ENCODE measurements around the gene RHOV. TPM values are rescaled to one million over a fixed set of nuclear protein-coding genes. Genes with fewer than 3 reads are reported as not detected.

RHOV gene
- total and polyA plus RNA-seq, 12 donors, result 0.11 to 0.34 (median 0.15) TPM; not detected in 8

- TF ChIP-seq POLR2A (IDR thresholded peaks at IDR 0.05) (no peak), CTCF (IDR thresholded peaks at IDR 0.05) (no peak)
- WGBS, 4 donors, result 69 to 81% (median 78%) methylated on average over 3 to 19 of the region's 19 CpGs
- Histone ChIP-seq H3K27me3 (no peaks in the 10 kb centered on the region), H3K36me3 (replicated peaks in 1 of 2) (no peaks in the 10 kb centered on the region), H3K4me3 (no peak overlapping the region), H3K4me1 (replicated peaks in 1 of 2) (no peaks in the 10 kb centered on the region), H3K9me3 (replicated peaks in 1 of 3) (no peaks in the 10 kb centered on the region), H3K27ac (peak overlapping the region in 1 of 5 donors; percentile 29)
- DNase-seq, result no peak
- intact Hi-C loops (cut with DNase I), result no loop called here
Measured at GRCh38 chr15:40918799-40919392, 44.9 kb upstream of the RHOV start.

- H3K9me3 ChIP-seq (replicated peaks in 1 of 3), result no peaks in the 10 kb centered on the region
- WGBS, 4 donors, result 62 to 88% (median 82%) methylated on average over 9 to 15 of the region's 15 CpGs
- H3K27me3 ChIP-seq, result no peaks in the 10 kb centered on the region
- H3K27ac ChIP-seq, result peak overlapping the region in 1 of 5 donors; percentile 29
- no peaks in the 10 kb centered on the region for H3K4me1 ChIP-seq (replicated peaks in 1 of 2)
- DNase-seq, result no peak
- no peaks in the 10 kb centered on the region for H3K36me3 ChIP-seq (replicated peaks in 1 of 2)
- intact Hi-C loops (cut with DNase I), result no loop called here
- TF ChIP-seq CTCF (IDR thresholded peaks at IDR 0.05), result no peak
- TF ChIP-seq POLR2A (IDR thresholded peaks at IDR 0.05), result no peak
- no peak overlapping the region for H3K4me3 ChIP-seq
Measured at GRCh38 chr15:40918146-40918798, 44.2 kb upstream of the RHOV start.

DNA sequence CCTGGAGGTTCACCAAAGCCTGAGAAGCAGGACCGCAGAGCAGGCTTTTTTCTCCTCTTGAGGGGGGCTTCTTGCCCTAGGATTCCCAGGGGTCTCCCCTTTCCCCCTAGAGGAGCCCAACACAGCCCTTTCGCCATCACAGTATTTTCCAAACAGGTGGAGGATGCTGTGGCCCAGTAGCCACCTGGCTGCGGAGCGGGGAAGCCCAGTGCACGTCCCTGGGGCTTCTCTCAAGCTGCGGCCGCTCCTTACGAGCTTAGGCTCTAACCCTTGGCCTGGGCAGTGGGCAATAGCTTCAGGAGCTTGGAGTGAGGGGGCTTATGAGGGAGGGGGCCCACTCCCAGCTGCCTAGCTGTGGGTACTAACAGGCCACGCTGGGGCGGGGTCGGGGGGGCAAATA, 43.6 kb upstream of the RHOV start:
- no peak for DNase-seq
- Histone ChIP-seq H3K9me3 (replicated peaks in 1 of 3) (no peaks in the 10 kb centered on the region), H3K27me3 (no peaks in the 10 kb centered on the region), H3K4me3 (no peak overlapping the region), H3K4me1 (replicated peaks in 1 of 2) (no peaks in the 10 kb centered on the region), H3K27ac (no peak overlapping the region), H3K36me3 (replicated peaks in 1 of 2) (no peaks in the 10 kb centered on the region)
- TF ChIP-seq CTCF (IDR thresholded peaks at IDR 0.05) (no peak), POLR2A (IDR thresholded peaks at IDR 0.05) (no peak)
- intact Hi-C loops (cut with DNase I), result no loop called here
- 68 to 92% (median 73%) methylated on average over 2 to 11 of the region's 11 CpGs for WGBS, 4 donors

DNA sequence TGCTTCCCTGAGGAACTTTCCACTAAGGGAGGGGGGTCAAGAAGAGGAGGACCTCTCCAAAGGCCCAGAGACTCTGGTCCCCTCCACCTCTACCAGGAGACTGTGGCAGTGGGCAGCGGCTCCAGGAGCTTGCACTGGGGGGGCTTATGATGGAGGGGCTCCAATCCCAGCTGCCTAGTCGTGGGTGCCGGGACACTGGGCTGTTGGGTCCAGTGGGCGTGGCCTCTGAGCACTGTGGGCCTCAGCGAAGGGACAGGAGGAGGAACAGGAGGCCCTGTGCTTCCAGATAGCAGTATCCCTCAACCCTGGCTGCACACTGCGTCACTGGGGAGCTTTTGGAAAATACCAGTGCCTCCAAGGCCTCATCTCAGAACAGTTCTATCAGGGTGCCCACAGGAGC, 41.6 kb upstream of the RHOV start:
- H3K36me3 ChIP-seq (replicated peaks in 1 of 2), result no peaks in the 10 kb centered on the region
- DNase-seq, result no peak
- no peaks in the 10 kb centered on the region for H3K4me1 ChIP-seq (replicated peaks in 1 of 2)
- peak overlapping the region in 1 of 5 donors; percentile 34 for H3K27ac ChIP-seq
- H3K27me3 ChIP-seq, result no peaks in the 10 kb centered on the region
- intact Hi-C loops (cut with DNase I), result no loop called here
- H3K9me3 ChIP-seq (replicated peaks in 1 of 3), result no peaks in the 10 kb centered on the region
- no peak for TF ChIP-seq POLR2A (IDR thresholded peaks at IDR 0.05)
- TF ChIP-seq CTCF (IDR thresholded peaks at IDR 0.05), result no peak
- 75 to 84% (median 83%) methylated on average over 1 to 6 of the region's 6 CpGs; no CpG with 5 or more reads in 1 of the 4 donors for WGBS, 4 donors
- no peak overlapping the region for H3K4me3 ChIP-seq
